T-helper 2 cell treated with Interferon-gamma antibody and Interleukin-4, amounts not matched to agents 100 ng/mL and 5 ng/mL, for 36 hours (primary cell): ENCODE results near the gene RNF144B. TPM values are rescaled to one million over a fixed set of nuclear protein-coding genes. Genes with fewer than 3 reads are reported as not detected.
"Not testable (repeated sequence)": the region's sequence is repeated elsewhere in the genome, so short reads cannot be mapped to it uniquely, and the experiment has no call there.

Experiments
- intact Hi-C: fragments of 100-400 bp; cut with micrococcal nuclease; formaldehyde crosslinking; loops from one replicate; pipeline ENCODE4 v1.15.1; 2023
- total RNA-seq: library from RNA; stranded (reverse); gene quantifications from 2 replicates; pipeline ENCODE4 v1.2.3, GENCODE V29; 2022

Gene RNF144B
- total RNA-seq, 1 donor from 2014 or later, result 2.1 TPM

GRCh38 chr6:18371010-18371409 is 16.1 kb upstream of the RNF144B start:
- intact Hi-C loops, result no loop called here

DNA sequence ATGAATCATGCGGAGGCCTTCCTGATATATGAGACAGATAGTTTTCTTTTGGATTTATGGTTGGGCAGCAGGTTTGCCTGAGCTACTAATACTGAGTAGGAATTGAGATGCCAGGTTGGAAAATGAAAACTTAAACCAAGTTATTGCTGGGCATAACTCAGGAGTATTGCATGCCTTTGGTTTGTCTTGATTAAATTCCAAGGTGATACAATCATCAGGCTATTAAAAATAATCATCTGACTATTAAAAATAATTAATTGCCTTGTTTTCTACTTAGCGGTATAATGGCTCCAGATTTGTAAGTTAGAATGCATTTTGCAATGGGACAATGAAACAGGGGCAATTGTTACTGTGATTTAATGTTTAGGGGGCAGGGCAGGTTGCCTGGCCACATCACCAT is 15.5 kb upstream of the RNF144B start:
- intact Hi-C loops, result no loop called here

GRCh38 chr6:18380158-18380836 is 6.9 kb upstream of the RNF144B start:
- intact Hi-C loops, result no loop called here

GRCh38 chr6:18380851-18381250 is 6.3 kb upstream of the RNF144B start:
- intact Hi-C loops, result no loop called here

DNA sequence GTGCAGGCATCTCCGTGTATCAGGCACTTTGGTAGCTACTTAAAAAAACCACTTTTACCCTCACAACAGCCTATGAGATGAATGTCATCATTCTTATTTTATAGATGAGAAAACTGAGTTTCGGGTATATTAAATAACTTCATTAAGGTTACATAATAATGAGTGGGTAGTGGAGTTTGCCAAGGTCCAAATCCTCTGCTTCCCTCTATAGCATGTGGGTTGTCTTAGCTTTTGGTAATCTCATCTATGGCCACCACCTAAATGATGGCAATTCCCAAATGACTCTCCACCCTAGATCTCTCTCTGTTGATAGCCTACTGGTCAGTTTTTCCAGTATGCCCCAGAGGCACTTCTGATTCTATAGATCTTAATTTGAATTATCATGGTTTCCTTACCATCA is 3.7 kb upstream of the RNF144B start:
- intact Hi-C loops, result no loop called here

GRCh38 chr6:18384621-18385020 is 2.5 kb upstream of the RNF144B start:
- intact Hi-C loops, result loop anchor here (5.0 kb wide), 1 partner anchor 227 kb away; the partner anchor contains the start of genes KDM1B and TPMT

- intact Hi-C loops, result loop anchor here (5.0 kb wide), 1 partner anchor 229 kb away; the partner anchor contains the start of genes KDM1B and TPMT
Observed at GRCh38 chr6:18386298-18386976, 713 bp upstream of the RNF144B start.

- intact Hi-C loops, result loop anchor here (5.0 kb wide), 1 partner anchor 231 kb away; the partner anchor contains the start of genes KDM1B and TPMT
Observed at GRCh38 chr6:18388271-18388670, 1.1 kb downstream of the RNF144B start.

DNA sequence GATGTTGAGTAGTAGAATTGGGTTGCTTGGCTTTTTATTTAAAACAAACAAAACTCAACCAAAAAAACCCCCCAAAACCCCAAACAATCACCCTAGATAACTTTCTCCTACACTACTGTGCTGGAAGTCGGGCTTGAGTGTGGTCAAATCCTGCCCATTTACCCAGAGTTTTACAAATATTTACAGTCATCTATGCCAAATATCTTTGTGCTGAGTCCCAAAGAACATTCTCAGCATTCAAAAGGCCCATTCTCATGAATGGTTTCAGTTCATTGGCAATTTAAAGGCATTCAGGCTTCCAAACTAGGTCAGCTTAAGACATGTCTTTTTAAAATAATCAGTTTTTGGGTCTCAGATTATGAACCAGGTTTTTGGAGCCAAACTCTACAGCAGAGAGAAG is 1.8 kb downstream of the RNF144B start:
- intact Hi-C loops, result loop anchor here (5.0 kb wide), 1 partner anchor 232 kb away; the partner anchor contains the start of genes KDM1B and TPMT

- intact Hi-C loops, result loop anchor here (5.0 kb wide), 1 partner anchor 232 kb away; the partner anchor contains the start of genes KDM1B and TPMT
Observed at GRCh38 chr6:18389479-18389878, 2.3 kb downstream of the RNF144B start.

- intact Hi-C loops, result no loop called here
Observed at GRCh38 chr6:18390476-18390875, 3.3 kb downstream of the RNF144B start.

GRCh38 chr6:18391023-18391422 is 3.9 kb downstream of the RNF144B start:
- intact Hi-C loops, result no loop called here

DNA sequence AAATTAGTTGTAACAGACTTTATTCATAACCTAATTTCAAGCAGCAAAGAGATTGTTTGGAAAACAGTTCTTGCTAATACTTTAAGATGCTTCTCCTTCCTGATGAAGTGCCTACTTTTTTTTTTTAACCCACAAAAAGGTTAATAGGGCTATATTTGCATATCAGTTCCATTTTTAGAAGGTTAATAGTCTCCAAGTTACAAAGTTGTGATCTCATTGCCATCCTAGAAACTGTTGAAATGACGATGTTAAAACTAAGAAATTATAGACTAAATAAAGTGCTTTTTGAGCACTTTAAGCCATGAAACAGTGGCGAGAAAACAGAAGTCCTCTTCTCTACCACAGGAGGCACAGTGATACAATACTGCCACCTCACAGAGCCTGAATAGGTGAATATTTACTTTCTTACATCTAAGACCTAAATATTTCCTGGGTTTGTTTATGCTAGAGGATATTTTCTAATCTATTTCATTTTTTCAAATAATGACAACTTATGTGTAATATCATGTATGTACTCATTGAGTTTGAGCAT is 5.3 kb downstream of the RNF144B start:
- intact Hi-C loops, result no loop called here

GRCh38 chr6:18393698-18394097 is 6.5 kb downstream of the RNF144B start:
- intact Hi-C loops, result no loop called here

- intact Hi-C loops, result no loop called here
Observed at GRCh38 chr6:18395177-18395855, 8.2 kb downstream of the RNF144B start.

DNA sequence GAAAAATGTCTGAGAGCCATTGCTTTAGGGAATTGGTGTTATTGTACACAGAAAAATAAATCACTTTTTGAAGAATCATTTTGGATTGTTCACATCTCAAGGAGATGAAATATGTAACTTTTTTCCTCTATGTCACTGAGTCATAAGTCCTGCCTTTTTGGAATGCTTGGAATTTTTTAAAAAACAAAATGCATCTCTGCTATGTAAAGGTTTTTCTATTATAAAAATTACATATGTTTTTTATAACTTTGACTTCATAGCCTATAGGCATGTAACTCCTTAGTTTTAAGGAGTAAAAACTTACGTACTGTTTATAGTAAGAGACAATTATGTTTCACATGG is 8.7 kb downstream of the RNF144B start:
- intact Hi-C loops, result no loop called here

GRCh38 chr6:18397701-18398100 is 10.6 kb downstream of the RNF144B start:
- intact Hi-C loops, result no loop called here

GRCh38 chr6:18398225-18398624 is 11.1 kb downstream of the RNF144B start:
- intact Hi-C loops, result not testable (repeated sequence)

GRCh38 chr6:18400831-18401446 is 13.8 kb downstream of the RNF144B start:
- intact Hi-C loops, result no loop called here

DNA sequence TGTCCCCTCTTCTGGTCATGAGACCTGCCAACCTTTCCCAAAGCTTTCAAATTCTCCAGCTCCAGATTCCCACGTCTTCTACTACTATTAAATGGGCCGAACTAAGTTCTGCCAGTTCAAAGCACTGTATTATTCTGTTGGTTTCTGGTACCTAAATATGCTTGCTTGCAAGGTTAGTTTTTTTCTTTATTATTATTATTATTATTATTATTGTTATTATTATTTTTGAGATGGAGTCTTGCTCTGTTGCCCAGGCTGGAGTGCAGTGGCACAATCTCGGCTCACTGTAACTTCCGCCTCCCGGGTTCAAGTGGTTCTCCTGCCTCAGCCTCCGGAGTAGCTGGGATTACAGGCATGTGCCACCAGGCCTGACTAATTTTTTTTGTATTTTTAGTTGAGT is 17.8 kb downstream of the RNF144B start:
- intact Hi-C loops, result not testable (repeated sequence)

- intact Hi-C loops, result no loop called here
Observed at GRCh38 chr6:18405477-18406293, 18.5 kb downstream of the RNF144B start.
